Left colon (tissue), 2 donors: ENCODE results near the gene RPTOR. TPM values are rescaled to one million over a fixed set of nuclear protein-coding genes. Genes with fewer than 3 reads are reported as not detected.
"Not testable (repeated sequence)": the region's sequence is repeated elsewhere in the genome, so short reads cannot be mapped to it uniquely, and the experiment has no call there.

ENCODE experiments used
- ATAC-seq: fragments of 200-7000 bp; cut with Tn5 transposase; one replicate; pipeline ENCODE4 v1.9.1; 2020; ENCODE audit warnings: mild to moderate bottlenecking, moderate library complexity
- DNase-seq, 2 donors: peaks; one replicate each; pipeline ENCODE4 v3.0.0-alpha.2; 2020
- intact Hi-C, 2 donors: fragments of 100-400 bp; cut with DNase I in 1 of 2; cut with micrococcal nuclease in 1 of 2; formaldehyde crosslinking; loops; one replicate each; pipeline versions ENCODE4 v1.11.2 to v1.14.0; 2022; cut with DNase I, micrococcal nuclease
- total RNA-seq, 2 donors: library from RNA; stranded (reverse); fragmentation: NEBNext Ultra II Directional; extraction: Animal tissue kit (Norgen Biotek cat#: 25700); gene quantifications; one replicate each; pipeline ENCODE4 v1.2.1, GENCODE V29; 2021
- donor health status: DM: no; HTN: no; CAD: no.
- donor health status: DM: yes; HTN: yes; CAD: no.

The RPTOR gene
- total RNA-seq, 2 donors from 2014 or later, result 33.4 to 35.7 TPM

GRCh38 chr17:80740141-80740540, 195.5 kb downstream of the RPTOR start:
- intact Hi-C loops, result no loop called here
- DNase-seq, result no peak
- ATAC-seq, result no peak

- ATAC-seq, result peak; percentile 55
- DNase-seq, result no peak
- intact Hi-C loops, result no loop called here
These were observed 197.5 kb downstream of the RPTOR start for GRCh38 chr17:80742091-80742490.

- peak; percentile 93 for ATAC-seq
- intact Hi-C loops, result no loop called here
- no peak for DNase-seq
These were observed 198.0 kb downstream of the RPTOR start for GRCh38 chr17:80742581-80743180.

- no peak for DNase-seq
- intact Hi-C loops, result no loop called here
- ATAC-seq, result peak; percentile 62
These were observed 198.6 kb downstream of the RPTOR start for GRCh38 chr17:80743181-80743771.

- DNase-seq, intact Hi-C loops, ATAC-seq: not testable (repeated sequence)
These were observed 199.3 kb downstream of the RPTOR start for GRCh38 chr17:80743973-80744372.

- ATAC-seq, DNase-seq, intact Hi-C loops: not testable (repeated sequence)
These were observed 200.1 kb downstream of the RPTOR start for GRCh38 chr17:80744725-80745124.

- intact Hi-C loops, result no loop called here
- no peak for ATAC-seq
- DNase-seq, result no peak
These were observed 200.5 kb downstream of the RPTOR start for GRCh38 chr17:80745183-80745582.

GRCh38 chr17:80746262-80746935, 201.8 kb downstream of the RPTOR start:
- ATAC-seq, result no peak
- no peak for DNase-seq
- intact Hi-C loops, result no loop called here

GRCh38 chr17:80747469-80747868, 202.8 kb downstream of the RPTOR start:
- no peak for ATAC-seq
- no peak for DNase-seq

GRCh38 chr17:80749611-80750010, 205.0 kb downstream of the RPTOR start:
- DNase-seq (no peak), ATAC-seq (no peak)
- intact Hi-C loops, result no loop called here

More at GRCh38 chr17:80747469-80747868, 202.8 kb downstream of the RPTOR start:
- intact Hi-C loops, result no loop called here

GRCh38 chr17:80750263-80750662, 205.6 kb downstream of the RPTOR start:
- no peak for DNase-seq
- intact Hi-C loops, result no loop called here
- no peak for ATAC-seq

- ATAC-seq, result no peak
- intact Hi-C loops, result no loop called here
- no peak for DNase-seq
These were observed 206.7 kb downstream of the RPTOR start for GRCh38 chr17:80751070-80751945.

- DNase-seq, result no peak
- ATAC-seq, result no peak
- intact Hi-C loops, result no loop called here
These were observed 207.4 kb downstream of the RPTOR start for GRCh38 chr17:80751946-80752581.

- ATAC-seq (no peak), DNase-seq (no peak)
- intact Hi-C loops, result no loop called here
These were observed 209.2 kb downstream of the RPTOR start for GRCh38 chr17:80753685-80754345.

GRCh38 chr17:80754846-80755245, 210.2 kb downstream of the RPTOR start:
- intact Hi-C loops, result no loop called here
- DNase-seq (no peak), ATAC-seq (no peak)

- ATAC-seq (no peak), DNase-seq (no peak)
- intact Hi-C loops, result no loop called here
These were observed 211.2 kb downstream of the RPTOR start for GRCh38 chr17:80755650-80756405.

GRCh38 chr17:80758481-80759376, 214.1 kb downstream of the RPTOR start:
- intact Hi-C loops, result no loop called here

More at GRCh38 chr17:80758481-80759376, 214.1 kb downstream of the RPTOR start:
- DNase-seq (no peak), ATAC-seq (no peak)
